ENCODE measurements around the gene PPCS. TPM values are rescaled to one million over a fixed set of nuclear protein-coding genes. Genes with fewer than 3 reads are reported as not detected.

The PPCS gene
- total and polyA plus RNA-seq, 9 of the 15 experiments (the other 6 are each of a cell fraction or from before 2014, with no cell fraction given), result 7.9 to 34.6 (median 14.8) TPM

GRCh38 chr1:42418516-42418915, 37.8 kb upstream of the PPCS start (continued):
- TF ChIP-seq POLR3G (IDR thresholded peaks at IDR 0.05; ENCODE audit: extremely low read depth, insufficient read length, insufficient replicate concordance) (no peak), NR4A1 (CRISPR knock-in tag; IDR thresholded peaks at IDR 0.05) (no peak), NR4A1 (tag; IDR thresholded peaks at IDR 0.05) (no peak), MEF2A (IDR thresholded peaks at IDR 0.05; ENCODE audit: control insufficient read depth, low read depth, low read length) (no peak), SMAD3 (CRISPR knock-in tag; conservative IDR thresholded peaks at IDR 0.05) (no peak), ZC3H8 (IDR thresholded peaks at IDR 0.05) (no peak), RBM34 (IDR thresholded peaks at IDR 0.05; ENCODE audit: borderline replicate concordance, insufficient read depth, low read length) (no peak), MECOM (CRISPR knock-in tag; IDR thresholded peaks at IDR 0.05) (no peak)

- no peak overlapping the region for H3K27ac ChIP-seq (ENCODE audit: extremely low read depth, low read depth, low read length)
- FAIRE-seq, result no peak
- no peak for ATAC-seq
- in situ Hi-C loops (cut with MboI), result no loop called here
- H3K9me1 ChIP-seq (ENCODE audit: control insufficient read depth, insufficient read depth, low read length), result no peaks in the 10 kb centered on the region
- WGBS (ENCODE audit: insufficient coverage, low coverage, missing lambda C conversion rate), result 1% methylated on average over 5 of the region's 5 CpGs
- H3K4me3 ChIP-seq, result no peak overlapping the region
- no peak for DNase-seq (ENCODE audit: extremely low read depth in 1 of 4, low spot score in 3 of 4)
- no peaks in the 10 kb centered on the region for H3K36me3 ChIP-seq (ENCODE audit: control insufficient read depth, insufficient read depth, low read length)
- H3K9me3 ChIP-seq (replicated peaks; ENCODE audit: control insufficient read depth, insufficient read depth, low read depth, low read length), result no peaks in the 10 kb centered on the region
- H3K27me3 ChIP-seq (ENCODE audit: control insufficient read depth in 2 of 2, insufficient read depth in 2 of 2, low read length in 2 of 2), result peaks cover 56 to 61% of the 10 kb centered on the region in 2 experiments
- intact Hi-C loops (cut with micrococcal nuclease), result no loop called here
- CTCF ChIA-PET (ENCODE audit: low intra/inter-chr PET ratio), result no interaction called here
- H3K79me2 ChIP-seq (ENCODE audit: control insufficient read depth, insufficient read depth, low read length), result no peaks in the 10 kb centered on the region
- TF ChIP-seq, protein P1, sequence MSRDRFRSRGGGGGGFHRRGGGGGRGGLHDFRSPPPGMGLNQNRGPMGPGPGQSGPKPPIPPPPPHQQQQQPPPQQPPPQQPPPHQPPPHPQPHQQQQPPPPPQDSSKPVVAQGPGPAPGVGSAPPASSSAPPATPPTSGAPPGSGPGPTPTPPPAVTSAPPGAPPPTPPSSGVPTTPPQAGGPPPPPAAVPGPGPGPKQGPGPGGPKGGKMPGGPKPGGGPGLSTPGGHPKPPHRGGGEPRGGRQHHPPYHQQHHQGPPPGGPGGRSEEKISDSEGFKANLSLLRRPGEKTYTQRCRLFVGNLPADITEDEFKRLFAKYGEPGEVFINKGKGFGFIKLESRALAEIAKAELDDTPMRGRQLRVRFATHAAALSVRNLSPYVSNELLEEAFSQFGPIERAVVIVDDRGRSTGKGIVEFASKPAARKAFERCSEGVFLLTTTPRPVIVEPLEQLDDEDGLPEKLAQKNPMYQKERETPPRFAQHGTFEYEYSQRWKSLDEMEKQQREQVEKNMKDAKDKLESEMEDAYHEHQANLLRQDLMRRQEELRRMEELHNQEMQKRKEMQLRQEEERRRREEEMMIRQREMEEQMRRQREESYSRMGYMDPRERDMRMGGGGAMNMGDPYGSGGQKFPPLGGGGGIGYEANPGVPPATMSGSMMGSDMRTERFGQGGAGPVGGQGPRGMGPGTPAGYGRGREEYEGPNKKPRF (IDR thresholded peaks at IDR 0.05; ENCODE audit: low read depth, low read length), result no peak
- TF ChIP-seq NFIC (IDR thresholded peaks at IDR 0.05), result peak; percentile 72
- no peak for TF ChIP-seq ZNF239 (CRISPR knock-in tag; IDR thresholded peaks at IDR 0.05)
- no TSS peak for BruUV-seq (replicated peaks)
- H3K4me2 ChIP-seq (ENCODE audit: insufficient read depth, low read length), result no peak overlapping the region
- POLR2A ChIA-PET, result interaction anchor here (1.3 kb wide), 1 partner anchor 14 kb away, joined by 3 read pairs; no protein-coding TSS in a partner anchor
- no peak overlapping the region for H3K9ac ChIP-seq (ENCODE audit: insufficient read depth in 1 of 2, low read depth in 2 of 2, low read length in 2 of 2)
- H3K4me1 ChIP-seq (replicated peaks in 1 of 2; ENCODE audit: control insufficient read depth in 2 of 2, insufficient read depth in 2 of 2, low read length in 2 of 2), result no peaks in the 10 kb centered on the region; a peak in 1 of 5 replicates
- H2AFZ ChIP-seq (ENCODE audit: low read depth, low read length), result no peak overlapping the region
- H4K20me1 ChIP-seq (replicated peaks; ENCODE audit: control insufficient read depth, insufficient read depth, low read length), result no peaks in the 10 kb centered on the region
Measured at GRCh38 chr1:42419126-42419821, 37.1 kb upstream of the PPCS start.

Data from K562 (cell line).